GM12892 (cell line): Measurements from ENCODE around the gene BRINP1.

Experiments used
- DNase-seq: peaks from one replicate; pipeline ENCODE4 v3.0.0; 2011; ENCODE audit not compliant: insufficient read length
- FAIRE-seq: peaks from 2 replicates; lab custom pipeline; 2011; peaks lifted over from hg19 to GRCh38; lab: Jason Lieb, UNC
- POLR2A ChIP-seq: IDR thresholded peaks from 2 replicates; pipeline ENCODE4 v1.6.1; 2011; ENCODE audit warnings: low read depth, low read length, control low read depth
- POLR2AphosphoS5 ChIP-seq: IDR thresholded peaks from 2 replicates; pipeline ENCODE4 v1.6.1; 2011; ENCODE audit warnings: low read depth, low read length, control low read depth
- TAF1 ChIP-seq: IDR thresholded peaks from 2 replicates; pipeline ENCODE4 v1.6.1; 2011; ENCODE audit warnings: low read depth, mild to moderate bottlenecking, control low read depth, low read length, borderline replicate concordance

BRINP1 gene

GRCh38 chr9:119284587-119285337 is 84.5 kb downstream of the BRINP1 start:
- FAIRE-seq (no peak), DNase-seq (no peak)
- TF ChIP-seq POLR2A (no peak), POLR2AphosphoS5 (no peak), TAF1 (no peak)

DNA sequence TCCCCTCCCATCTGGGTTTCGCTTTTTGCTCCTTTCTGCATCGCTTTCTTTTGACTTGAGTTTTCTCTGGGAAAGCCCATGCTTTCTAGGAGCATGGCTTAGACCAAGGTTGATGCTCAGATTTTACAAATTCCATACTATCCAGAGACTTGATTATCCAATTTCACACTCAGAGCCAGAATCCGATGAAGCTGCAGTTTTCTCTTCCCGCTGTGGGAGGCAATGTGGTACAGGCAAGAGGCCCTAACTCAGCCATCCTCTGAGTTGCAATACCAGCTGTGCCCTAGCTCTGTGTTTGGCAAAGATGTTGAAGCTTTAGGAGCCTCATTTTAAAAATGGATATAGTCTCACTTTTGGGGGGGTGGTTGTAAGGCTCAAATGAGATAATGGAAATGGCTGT is 85.1 kb downstream of the BRINP1 start:
- TF ChIP-seq TAF1: no peak
- TF ChIP-seq POLR2A: no peak
- no peak for TF ChIP-seq POLR2AphosphoS5
- FAIRE-seq: no peak
- no peak for DNase-seq

- TF ChIP-seq POLR2AphosphoS5 (no peak), POLR2A (no peak), TAF1 (no peak)
- no peak for DNase-seq
- no peak for FAIRE-seq
Measured at GRCh38 chr9:119283078-119283794, 86.0 kb downstream of the BRINP1 start.

DNA sequence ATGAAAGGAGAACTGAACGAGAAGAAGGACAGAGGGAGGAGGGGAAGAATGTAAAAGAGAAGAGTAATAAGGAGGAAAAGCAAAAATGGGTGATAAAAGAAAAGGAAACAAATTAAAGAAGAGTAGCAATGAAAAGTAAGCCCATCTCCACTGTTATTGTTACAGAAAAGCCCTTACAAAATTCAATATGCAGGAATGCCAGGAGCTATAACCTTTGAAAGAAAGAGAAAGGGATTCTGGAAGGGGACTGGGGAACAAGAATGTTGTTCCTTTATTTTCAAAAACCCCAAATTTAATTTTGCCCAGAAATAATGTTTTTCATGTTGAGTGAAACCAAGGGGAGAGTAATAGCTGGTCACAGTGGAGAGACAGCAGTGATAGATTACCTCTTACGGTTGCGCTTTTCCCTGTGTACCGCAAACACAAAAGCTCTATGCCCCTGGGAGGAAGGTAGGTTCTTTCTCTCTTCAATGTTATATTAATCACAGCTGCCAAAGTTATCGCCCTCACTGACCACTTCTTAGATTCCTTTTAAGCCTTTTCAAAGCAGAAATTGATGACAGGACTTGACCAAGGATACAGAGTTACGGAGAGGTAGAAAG is 86.7 kb downstream of the BRINP1 start:
- DNase-seq: no peak
- TF ChIP-seq TAF1: no peak
- TF ChIP-seq POLR2A: no peak
- TF ChIP-seq POLR2AphosphoS5: no peak
- FAIRE-seq: no peak

DNA sequence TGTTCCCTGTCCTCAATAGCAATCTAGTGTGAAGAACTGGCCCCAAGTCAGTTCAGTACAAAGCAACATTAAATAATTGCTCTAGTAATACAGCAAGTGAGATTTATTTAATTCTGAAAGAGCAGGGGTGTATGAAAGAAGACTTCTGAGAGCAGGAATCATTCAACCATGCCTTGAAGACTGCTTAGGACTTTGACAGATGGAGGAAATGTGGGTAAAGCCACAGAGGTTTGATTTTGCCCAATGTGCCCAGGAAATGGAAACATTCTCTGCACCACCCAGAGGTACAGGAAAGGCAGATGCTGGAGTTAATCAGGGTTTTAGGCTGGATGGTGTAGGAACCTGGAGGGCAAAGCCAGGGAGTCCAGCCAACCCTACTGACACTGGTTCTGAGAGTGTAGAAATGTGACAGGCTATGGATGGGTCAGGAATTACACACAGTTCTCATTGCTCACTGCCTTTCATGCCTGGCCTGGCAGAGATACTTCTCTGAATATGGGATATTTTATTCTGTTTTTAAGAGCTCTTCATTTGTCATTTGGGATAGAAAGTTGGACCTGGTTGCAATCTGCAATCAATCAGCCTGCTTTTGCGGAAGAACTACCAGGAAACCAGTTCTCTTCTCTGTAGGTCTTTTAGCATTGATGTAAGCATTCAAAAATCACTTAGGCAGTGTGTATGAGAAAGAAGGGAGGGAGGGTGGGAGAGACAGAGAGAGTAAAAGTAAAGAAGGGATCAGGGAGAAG is 88.3 kb downstream of the BRINP1 start:
- FAIRE-seq: no peak
- no peak for DNase-seq

GRCh38 chr9:119278171-119278570 is 91.1 kb downstream of the BRINP1 start:
- TF ChIP-seq POLR2A (no peak), TAF1 (no peak), POLR2AphosphoS5 (no peak)
- DNase-seq: no peak

More for the DNA sequence above, 88.3 kb downstream of the BRINP1 start:
- TF ChIP-seq POLR2AphosphoS5 (no peak), TAF1 (no peak), POLR2A (no peak)

DNA sequence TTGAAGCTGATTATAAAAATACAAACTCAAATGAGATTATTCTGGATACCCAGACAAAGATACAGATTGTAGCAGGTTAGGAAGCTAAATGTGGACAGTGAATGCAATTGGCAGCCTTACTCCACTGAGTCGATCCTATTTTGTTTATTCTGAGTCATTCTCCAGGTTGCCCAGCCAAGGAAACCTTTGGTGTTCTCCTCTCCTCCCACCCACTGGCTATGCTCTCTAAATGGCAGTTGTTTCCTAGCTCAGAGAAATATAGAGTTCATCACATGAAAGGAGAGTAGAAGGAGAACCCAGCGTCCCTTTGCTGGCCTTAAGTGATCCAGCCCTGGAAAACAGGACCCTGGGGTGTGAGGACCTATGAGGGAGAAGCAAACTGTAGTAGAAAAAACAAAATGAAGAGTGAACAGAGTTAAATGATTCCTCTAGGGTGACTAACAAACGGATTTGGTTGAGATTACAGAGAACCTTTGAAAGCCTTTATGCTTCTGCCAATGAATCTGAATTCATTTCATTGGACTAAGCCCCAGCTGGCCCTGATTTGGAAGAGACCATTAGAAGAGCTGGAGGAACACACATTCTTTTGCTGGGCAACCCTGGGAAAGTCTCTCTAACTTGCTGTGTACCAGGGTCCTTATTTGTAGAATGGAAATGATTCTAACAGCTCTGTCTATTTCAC is 95.1 kb downstream of the BRINP1 start:
- no peak for FAIRE-seq
- TF ChIP-seq TAF1: no peak
- TF ChIP-seq POLR2AphosphoS5: no peak
- TF ChIP-seq POLR2A: no peak
- DNase-seq: no peak

More at GRCh38 chr9:119278171-119278570, 91.1 kb downstream of the BRINP1 start:
- no peak for FAIRE-seq

DNA sequence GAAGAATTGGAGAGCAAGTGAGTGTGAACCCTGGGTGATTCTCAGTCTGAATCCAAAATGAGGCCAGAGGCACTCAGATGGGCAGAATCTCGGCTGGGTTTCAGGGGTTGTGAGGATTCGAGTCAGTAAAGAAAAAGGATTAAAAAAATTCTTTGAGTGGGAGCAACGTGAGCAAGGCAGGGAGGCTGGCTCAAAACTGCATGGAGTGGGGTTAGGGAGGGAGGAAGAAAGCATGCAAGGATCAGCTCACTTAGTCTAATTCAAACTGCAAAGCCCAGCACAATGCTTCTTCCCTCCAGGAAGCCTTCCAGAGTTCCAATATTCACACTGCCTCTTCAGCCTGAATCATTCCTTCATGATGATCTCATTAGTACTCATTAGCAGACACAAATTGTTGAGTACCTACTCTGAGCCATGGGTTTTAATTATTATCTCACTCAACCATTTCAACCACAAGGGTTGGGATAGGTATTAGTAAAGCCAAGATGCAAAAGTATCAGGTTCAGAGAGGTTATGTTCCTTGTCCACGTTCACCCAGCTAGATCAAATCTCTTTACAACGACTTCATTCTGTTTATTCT is 95.8 kb downstream of the BRINP1 start:
- no peak for FAIRE-seq
- no peak for DNase-seq
- no peak for TF ChIP-seq TAF1
- no peak for TF ChIP-seq POLR2AphosphoS5
- no peak for TF ChIP-seq POLR2A

DNA sequence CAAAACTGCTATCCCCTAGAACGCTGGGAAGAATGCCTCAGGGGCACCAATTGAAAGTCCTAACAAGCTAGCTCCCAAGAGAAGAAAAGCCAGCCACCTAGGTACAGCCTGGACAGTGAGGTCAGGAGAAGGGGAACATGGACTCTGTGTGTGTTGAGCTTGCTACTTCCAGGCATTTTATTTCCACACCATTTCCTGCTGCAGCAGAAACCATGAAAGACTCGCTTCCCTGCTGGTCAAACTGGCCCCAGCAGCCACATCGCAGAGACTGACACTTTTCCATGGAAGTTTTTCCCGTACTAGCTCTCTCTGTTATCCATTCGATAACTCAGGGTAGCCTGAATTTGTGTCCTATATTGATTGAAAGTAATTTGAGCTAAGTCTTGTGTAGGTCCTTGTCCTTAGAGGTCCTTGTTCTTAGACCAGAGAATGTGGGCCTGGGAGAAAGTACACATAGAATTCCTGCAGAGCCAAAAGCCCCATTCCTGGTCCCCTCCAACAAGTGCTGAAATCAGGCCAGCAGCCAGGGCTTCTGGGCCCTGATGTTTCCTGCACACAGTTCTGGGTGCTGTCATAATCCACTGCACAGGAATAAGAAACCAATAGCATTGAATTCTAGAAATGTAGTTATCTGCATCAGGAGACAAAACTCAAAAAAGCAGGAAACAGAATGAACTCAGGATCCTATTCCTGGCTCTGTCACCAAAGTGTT is 96.6 kb downstream of the BRINP1 start:
- DNase-seq: no peak
- TF ChIP-seq TAF1: no peak
- TF ChIP-seq POLR2AphosphoS5: no peak
- TF ChIP-seq POLR2A: no peak
- no peak for FAIRE-seq

DNA sequence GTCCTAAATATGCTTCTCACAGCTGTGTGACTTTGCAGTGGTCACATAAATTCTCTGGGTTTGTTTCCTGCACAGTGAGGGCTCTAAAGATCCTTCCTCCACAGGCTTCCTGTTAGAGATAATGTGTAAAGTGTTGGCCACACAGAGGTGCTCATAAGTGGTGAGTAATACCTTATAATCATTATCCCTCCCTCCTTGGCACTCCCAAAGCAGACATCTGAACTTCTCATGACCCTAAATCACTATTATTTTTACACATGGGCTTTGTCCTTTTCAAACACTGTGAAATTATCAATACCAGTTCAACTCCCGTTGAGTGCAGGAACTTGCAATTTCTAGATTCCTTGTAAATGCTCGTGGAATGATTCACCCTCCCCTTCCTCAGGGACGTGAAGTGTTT is 100.2 kb downstream of the BRINP1 start:
- TF ChIP-seq TAF1 (no peak), POLR2AphosphoS5 (no peak), POLR2A (no peak)
- no peak for DNase-seq
- FAIRE-seq: no peak
